Stomach (tissue), 9 donors: Measurements from ENCODE around the gene GALNT5. TPM values are rescaled to one million over a fixed set of nuclear protein-coding genes. Genes with fewer than 3 reads are reported as not detected.
A peak's percentile ranks its signal among the peaks of the same experiment; 100 is the strongest.

Experiments
- DNase-seq, 2 donors: peaks; one replicate each; pipeline versions ENCODE4 v3.0.0 to v3.0.0-alpha.2; 2013 to 2019
- H3K27ac ChIP-seq, 5 donors: fragments of 200-600 bp in 4 of 5; sonication (generic) in 4 of 5; one replicate each; pipeline ENCODE4 v1.5.1; 2013 to 2019; ENCODE audit warnings: mild to moderate bottlenecking in 1 of 5, moderate library complexity in 1 of 5
- H3K27me3 ChIP-seq, 3 donors: fragments of 200-600 bp; sonication (generic); one replicate each; pipeline ENCODE4 v1.5.1; 2017 to 2019; ENCODE audit warnings: mixed run types in 1 of 3
- H3K36me3 ChIP-seq, 4 donors: fragments of 200-600 bp; sonication (generic); 1 replicate in 3 of 4; 2 replicates in 1 of 4; pipeline ENCODE4 v1.5.1; 2016 to 2019
- H3K4me1 ChIP-seq, 4 donors: fragments of 200-600 bp; sonication (generic); one replicate each; pipeline ENCODE4 v1.5.1; 2016 to 2019
- H3K4me3 ChIP-seq, 4 donors: fragments of 200-600 bp; sonication (generic) in 3 of 4; one replicate each; pipeline ENCODE4 v1.5.1; 2016 to 2019; ENCODE audit warnings: mild to moderate bottlenecking in 1 of 4
- H3K9me3 ChIP-seq, 4 donors: fragments of 200-600 bp; sonication (generic); one replicate each; pipeline ENCODE4 v1.5.1; 2016 to 2019
- CTCF ChIP-seq, 7 experiments: fragments of 450-650 bp in 4 of 7; fragments of 200-600 bp in 3 of 7; sonication (generic) in 3 of 7; IDR thresholded peaks; one replicate each; pipeline ENCODE4 v1.5.1; 2016 to 2019; ENCODE audit warnings: antibody characterized with exemption in 7 of 7, control low read depth in 2 of 7, mild to moderate bottlenecking in 1 of 7
- EP300 ChIP-seq: sonication (generic); formaldehyde crosslinking; IDR thresholded peaks from one replicate; pipeline ENCODE4 v1.6.1; 2017; ENCODE audit warnings: antibody characterized with exemption
- POLR2A ChIP-seq, 4 donors: fragments of 450-650 bp; IDR thresholded peaks; one replicate each; pipeline ENCODE4 v1.6.1; 2016; ENCODE audit warnings: antibody characterized with exemption in 4 of 4, control low read depth in 2 of 4, mild to moderate bottlenecking in 1 of 4, moderate library complexity in 1 of 4
- POLR2AphosphoS5 ChIP-seq, 3 donors: sonication (generic); formaldehyde crosslinking; IDR thresholded peaks; one replicate each; pipeline ENCODE4 v1.6.1; 2016; ENCODE audit warnings: antibody characterized with exemption in 3 of 3
- WGBS, 5 donors: extraction: QIAGEN DNeasy Blood & Tissue Kit in 3 of 5; methylation state at CpG; one replicate each; pipeline versions ENCODE4 v1.1.5 to v1.1.7; 2013 to 2018; 5-methylcytosine and 5-hydroxymethylcytosine counted together
- intact Hi-C: fragments of 100-400 bp; cut with DNase I; formaldehyde crosslinking; loops from one replicate; pipeline ENCODE4 v1.15.1; 2023; ENCODE audit warnings: low total_unique reads
- polyA plus RNA-seq, 3 donors: library from polyadenylated mRNA; stranded (reverse); fragments of 200-250 nt; gene quantifications; one replicate each; pipeline ENCODE4 v1.2.3, GENCODE V29; 2013
- total RNA-seq, 5 donors: library from RNA; depleted of rRNA; stranded (reverse); fragments of >200 nt; gene quantifications; one replicate each; pipeline versions ENCODE4 v1.1.0 to v1.2.3, GENCODE V29; 2014 to 2016
- donor health status: healthy with polysubstance abuse.
- donor health status: Bipolar disorder and iron deficiency.
- donor health status: healthy.

Gene GALNT5
- total and polyA plus RNA-seq, 8 donors = 1.1 to 27.5 (median 2.3) TPM

GRCh38 chr2:157227592-157227991 is 29.9 kb upstream of the GALNT5 start:
- 68 to 100% (median 82%) methylated on average over 1 of the region's 1 CpG for WGBS, 5 donors
- H3K36me3 ChIP-seq = no peaks in the 10 kb centered on the region
- TF ChIP-seq EP300 (no peak), CTCF (IDR thresholded peaks at IDR 0.05) (no peak), POLR2A (IDR thresholded peaks at IDR 0.05) (no peak), POLR2AphosphoS5 (IDR thresholded peaks at IDR 0.05) (no peak)

GRCh38 chr2:157228946-157229345 is 28.6 kb upstream of the GALNT5 start:
- no peak for TF ChIP-seq CTCF (IDR thresholded peaks at IDR 0.05)
- TF ChIP-seq POLR2A (IDR thresholded peaks at IDR 0.05) = no peak
- Histone ChIP-seq H3K4me3 (no peak overlapping the region), H3K27ac (no peak overlapping the region), H3K27me3 (no peaks in the 10 kb centered on the region), H3K9me3 (no peaks in the 10 kb centered on the region), H3K4me1 (no peaks in the 10 kb centered on the region), H3K36me3 (no peaks in the 10 kb centered on the region)
- intact Hi-C loops = no loop called here
- DNase-seq = no peak

More at GRCh38 chr2:157227592-157227991, 29.9 kb upstream of the GALNT5 start:
- no peaks in the 10 kb centered on the region for H3K9me3 ChIP-seq
- no peak for DNase-seq
- no peaks in the 10 kb centered on the region for H3K4me1 ChIP-seq
- intact Hi-C loops = no loop called here
- no peaks in the 10 kb centered on the region for H3K27me3 ChIP-seq
- H3K27ac ChIP-seq = no peak overlapping the region
- no peak overlapping the region for H3K4me3 ChIP-seq

DNA sequence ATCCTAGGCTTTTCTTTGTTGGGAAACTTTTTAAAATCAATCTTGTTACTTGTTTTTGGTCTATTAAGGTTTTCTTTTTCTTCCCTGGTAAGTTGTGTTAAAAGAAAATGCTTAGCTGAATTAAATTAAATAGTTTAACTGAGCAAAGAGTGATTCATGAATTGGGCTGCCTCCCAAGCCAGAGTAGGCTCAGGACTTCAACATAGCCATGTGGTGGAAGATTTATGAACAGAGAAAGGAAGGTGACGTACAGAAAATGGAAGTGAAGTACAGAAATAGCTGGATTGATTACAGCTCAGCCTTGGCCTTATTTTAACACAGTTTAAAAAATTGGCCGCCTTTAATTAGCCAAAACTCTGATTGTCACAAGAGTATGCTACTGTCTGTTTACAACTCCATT is 27.9 kb upstream of the GALNT5 start:
- DNase-seq = peak in 1 of 2 donors; percentile 4
- H3K4me1 ChIP-seq = no peaks in the 10 kb centered on the region
- H3K4me3 ChIP-seq = no peak overlapping the region
- WGBS, 5 donors = 74 to 90% (median 76%) methylated on average over 2 of the region's 2 CpGs
- TF ChIP-seq EP300 (no peak), POLR2AphosphoS5 (IDR thresholded peaks at IDR 0.05) (no peak), CTCF (IDR thresholded peaks at IDR 0.05) (no peak), POLR2A (IDR thresholded peaks at IDR 0.05) (no peak)
- intact Hi-C loops = no loop called here
- no peak overlapping the region for H3K27ac ChIP-seq
- no peaks in the 10 kb centered on the region for H3K9me3 ChIP-seq
- H3K27me3 ChIP-seq = no peaks in the 10 kb centered on the region
- no peaks in the 10 kb centered on the region for H3K36me3 ChIP-seq

DNA sequence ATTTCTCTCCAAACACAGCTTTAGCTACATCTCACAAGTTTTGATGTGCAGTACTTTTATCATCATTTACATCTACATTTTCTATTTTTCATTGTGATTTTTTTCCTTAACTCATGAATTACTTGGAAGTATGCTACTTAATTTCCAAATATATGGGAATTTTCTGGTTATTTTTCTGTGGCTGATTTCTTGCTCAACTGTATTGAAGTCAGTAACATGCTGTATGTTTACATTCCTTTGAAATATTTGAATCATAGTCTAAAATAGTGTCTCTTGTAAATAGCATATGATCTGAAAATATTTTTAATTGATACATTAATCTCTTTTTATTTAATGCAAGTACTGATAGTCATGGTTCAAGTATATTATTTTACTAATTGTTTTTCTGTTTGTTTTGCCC is 26.0 kb upstream of the GALNT5 start:
- Histone ChIP-seq H3K9me3 (no peaks in the 10 kb centered on the region), H3K36me3 (no peaks in the 10 kb centered on the region), H3K4me1 (no peaks in the 10 kb centered on the region), H3K27me3 (no peaks in the 10 kb centered on the region), H3K27ac (no peak overlapping the region), H3K4me3 (no peak overlapping the region)
- TF ChIP-seq EP300 = no peak
- no peak for TF ChIP-seq POLR2AphosphoS5 (IDR thresholded peaks at IDR 0.05)
- no peak for TF ChIP-seq POLR2A (IDR thresholded peaks at IDR 0.05)
- DNase-seq = no peak
- intact Hi-C loops = no loop called here

DNA sequence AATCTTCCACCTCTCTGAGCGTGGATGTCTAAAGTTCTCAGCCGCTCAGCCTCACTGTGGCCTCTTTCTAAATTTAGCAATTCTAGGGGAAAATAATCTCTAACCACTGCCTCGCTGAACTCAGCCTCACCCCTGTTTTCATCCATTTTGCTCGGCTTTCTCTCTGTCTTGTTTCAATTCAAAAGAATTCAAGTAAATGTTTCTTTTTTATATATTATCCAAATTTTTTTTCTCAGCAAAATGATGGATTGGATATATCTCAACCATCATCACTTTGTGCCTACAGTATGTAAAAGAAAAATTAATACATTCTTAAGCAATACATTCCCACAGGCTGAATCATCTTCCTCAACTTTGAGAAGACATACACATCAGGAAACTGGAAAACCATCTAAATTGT is 24.0 kb upstream of the GALNT5 start:
- no peak for TF ChIP-seq EP300
- no peak for TF ChIP-seq POLR2AphosphoS5 (IDR thresholded peaks at IDR 0.05)
- H3K36me3 ChIP-seq = no peaks in the 10 kb centered on the region
- 87 to 93% (median 90%) methylated on average over 4 of the region's 4 CpGs for WGBS, 5 donors
- no peaks in the 10 kb centered on the region for H3K27me3 ChIP-seq
- no peak for DNase-seq
- intact Hi-C loops = no loop called here
- H3K4me1 ChIP-seq = no peaks in the 10 kb centered on the region
- no peaks in the 10 kb centered on the region for H3K9me3 ChIP-seq
- H3K4me3 ChIP-seq = no peak overlapping the region
- no peak overlapping the region for H3K27ac ChIP-seq
